SK-N-SH (cell line): ENCODE measurements around the gene PAOX. TPM values are rescaled to one million over a fixed set of nuclear protein-coding genes. Genes with fewer than 3 reads are reported as not detected.

Experiments used
- CTCF ChIA-PET: fragments of 300-600, 350-600 bp; formaldehyde crosslinking; extraction: SDS; loops from one replicate; lab custom pipeline; 2021; lab: Yijun Ruan, JAX
- POLR2A ChIA-PET: fragments of 350-600 bp; sonication (Branson Sonifier 250); formaldehyde crosslinking; extraction: SDS; loops from one replicate; lab custom pipeline; 2020; ENCODE audit warnings: antibody characterized with exemption, inconsistent platforms; lab: Yijun Ruan, JAX
- DNase-seq: peaks from one replicate; pipeline ENCODE4 v3.0.0; 2012
- H2AFZ ChIP-seq: fragments of 200-600 bp; sonication (generic); 2 replicates; pipeline ENCODE4 v1.8.1; 2016; ENCODE audit warnings: antibody characterized with exemption, mild to moderate bottlenecking, low read depth
- H3F3A ChIP-seq: fragments of 200-600 bp; sonication (generic); replicated peaks from 2 replicates; pipeline ENCODE3; 2016; ENCODE audit warnings: antibody characterized with exemption, mild to moderate bottlenecking; ENCODE audit not compliant: insufficient read depth
- H3K27ac ChIP-seq, 2 experiments: fragments of 200-500 bp in 1 of 2; fragments of 200-600 bp in 1 of 2; sonication (Bioruptor generic) in 1 of 2; sonication (generic), shearing (Covaris generic) in 1 of 2; 2 replicates each; pipeline versions ENCODE4 v1.5.1 to v1.6.1; 2014 to 2016; ENCODE audit warnings: low read depth in 2 of 2, inconsistent platforms in 1 of 2, low read length in 1 of 2, mild to moderate bottlenecking in 1 of 2, mixed read lengths in 1 of 2
- H3K27me3 ChIP-seq: fragments of 200-600 bp; sonication (generic), shearing (Covaris generic); 2 replicates; pipeline ENCODE4 v1.6.1; 2016; ENCODE audit warnings: mixed run types; ENCODE audit not compliant: insufficient read depth
- H3K36me3 ChIP-seq, 2 experiments: fragments of 200-500 bp in 1 of 2; fragments of 200-600 bp in 1 of 2; sonication (Bioruptor generic) in 1 of 2; sonication (generic) in 1 of 2; replicated peaks in 1 of 2; 2 replicates each; pipeline versions ENCODE3 to v1.5.1; 2014 to 2016; ENCODE audit warnings: low read length in 1 of 2, mild to moderate bottlenecking in 1 of 2; ENCODE audit not compliant: insufficient read depth in 2 of 2, control insufficient read depth in 1 of 2
- H3K4me1 ChIP-seq, 2 experiments: fragments of 200-500 bp in 1 of 2; fragments of 200-600 bp in 1 of 2; sonication (Bioruptor generic) in 1 of 2; sonication (generic), shearing (Covaris generic) in 1 of 2; 2 replicates each; pipeline versions ENCODE4 v1.5.1 to v1.6.1; 2014 to 2016; ENCODE audit warnings: low read depth in 1 of 2, low read length in 1 of 2, mixed run types in 1 of 2; ENCODE audit not compliant: insufficient read depth in 2 of 2, control insufficient read depth in 1 of 2
- H3K4me2 ChIP-seq: fragments of 200-600 bp; sonication (generic), shearing (Covaris generic); 2 replicates; pipeline ENCODE4 v1.6.1; 2017; ENCODE audit warnings: mixed run types
- H3K4me3 ChIP-seq, 2 experiments: fragments of 200-500 bp in 1 of 2; fragments of 200-600 bp in 1 of 2; sonication (Bioruptor generic) in 1 of 2; sonication (generic), shearing (Covaris generic) in 1 of 2; 2 replicates each; pipeline versions ENCODE4 v1.5.1 to v1.8.1; 2014 to 2016; ENCODE audit warnings: low read depth in 2 of 2, inconsistent platforms in 1 of 2, low read length in 1 of 2, mild to moderate bottlenecking in 1 of 2, mixed read lengths in 1 of 2, moderate library complexity in 1 of 2
- H3K79me2 ChIP-seq: fragments of 200-600 bp; sonication (generic); 2 replicates; pipeline ENCODE4 v1.8.1; 2017; ENCODE audit warnings: mild to moderate bottlenecking; ENCODE audit not compliant: insufficient read depth
- H3K9ac ChIP-seq: fragments of 200-600 bp; sonication (generic); 2 replicates; pipeline ENCODE4 v1.6.1; 2017; ENCODE audit warnings: mixed run types
- H3K9me2 ChIP-seq: fragments of 200-600 bp; sonication (generic); 2 replicates; pipeline ENCODE4 v1.6.1; 2017; ENCODE audit warnings: mixed run types
- H3K9me3 ChIP-seq: fragments of 200-600 bp; sonication (generic); 2 replicates; pipeline ENCODE4 v1.6.1; 2017; ENCODE audit warnings: mixed run types, mild to moderate bottlenecking, moderate library complexity
- H4K20me1 ChIP-seq: fragments of 200-600 bp; sonication (generic); 2 replicates; pipeline ENCODE4 v1.6.1; 2017; ENCODE audit warnings: mild to moderate bottlenecking, mixed run types; ENCODE audit not compliant: insufficient read depth
- CHD2 ChIP-seq: fragments of 150-350 bp; IDR thresholded peaks from 2 replicates; pipeline ENCODE4 v1.6.1; 2018; ENCODE audit warnings: low read length; ENCODE audit not compliant: partially characterized antibody
- EZH2phosphoT487 ChIP-seq: fragments of 200-600 bp; sonication (generic); IDR thresholded peaks from 2 replicates; pipeline ENCODE4 v1.6.1; 2017; ENCODE audit warnings: low read depth, mixed run types, mild to moderate bottlenecking, antibody characterized with exemption, moderate library complexity, borderline replicate concordance
- FOXJ3 ChIP-seq: sonication (generic); formaldehyde crosslinking; IDR thresholded peaks from 2 replicates; pipeline ENCODE4 v1.5.1; 2020; ENCODE audit warnings: mild to moderate bottlenecking, missing genetic modification reagents
- GABPA ChIP-seq: IDR thresholded peaks from 2 replicates; pipeline ENCODE4 v1.4.0; 2012; ENCODE audit warnings: low read depth, mild to moderate bottlenecking
- GATA2 ChIP-seq: sonication (generic); formaldehyde crosslinking; IDR thresholded peaks from 2 replicates; pipeline ENCODE4 v1.5.0; 2020; ENCODE audit warnings: mild to moderate bottlenecking, missing genetic modification reagents
- IRF3 ChIP-seq: fragments of 150-350 bp; IDR thresholded peaks from 2 replicates; pipeline ENCODE4 v1.6.1; 2016; ENCODE audit warnings: mild to moderate bottlenecking, low read depth, low read length
- JUND ChIP-seq: IDR thresholded peaks from 2 replicates; pipeline ENCODE4 v1.4.0; 2012
- MXI1 ChIP-seq: IDR thresholded peaks from 2 replicates; pipeline ENCODE4 v1.6.1; 2012; ENCODE audit warnings: mild to moderate bottlenecking, low read depth, low read length, improper control_type of control experiment
- NRF1 ChIP-seq: IDR thresholded peaks from 2 replicates; pipeline ENCODE4 v1.6.1; 2012; ENCODE audit warnings: low read depth, mild to moderate bottlenecking, low read length
- POLR2AphosphoS5 ChIP-seq: IDR thresholded peaks from 2 replicates; pipeline ENCODE4 v1.6.1; 2012; ENCODE audit warnings: low read depth, low read length
- RAD21 ChIP-seq: IDR thresholded peaks from 2 replicates; pipeline ENCODE4 v1.6.1; 2012; ENCODE audit warnings: mild to moderate bottlenecking, low read length
- RCOR1 ChIP-seq: fragments of 150-350 bp; IDR thresholded peaks from 2 replicates; pipeline ENCODE4 v1.6.1; 2017; ENCODE audit warnings: antibody characterized with exemption, low read length
- RFX5 ChIP-seq: IDR thresholded peaks from 2 replicates; pipeline ENCODE4 v1.6.1; 2012; ENCODE audit warnings: mild to moderate bottlenecking, improper control_type of control experiment, low read length
- TAF1 ChIP-seq: IDR thresholded peaks from 2 replicates; pipeline ENCODE4 v1.6.1; 2012; ENCODE audit warnings: low read depth, mild to moderate bottlenecking, low read length, moderate library complexity, borderline replicate concordance
- TCF12 ChIP-seq: IDR thresholded peaks from 2 replicates; pipeline ENCODE4 v1.4.0; 2012
- USF1 ChIP-seq: IDR thresholded peaks from 2 replicates; pipeline ENCODE4 v1.4.0; 2012; ENCODE audit warnings: low read depth, borderline replicate concordance
- WGBS: methylation state at CpG from one replicate; pipeline ENCODE4 v1.1.6; 2017; ENCODE audit warnings: low lambda C conversion rate; 5-methylcytosine and 5-hydroxymethylcytosine counted together
- polyA plus RNA-seq, 3 experiments: library from polyadenylated mRNA; depleted of rRNA; stranded (reverse); fragments of >200 nt; gene quantifications; 2 replicates each; pipeline ENCODE4 v1.2.3, GENCODE V29; 2012
- TF ChIP-seq, protein P1 (sequence below): IDR thresholded peaks from 2 replicates; pipeline ENCODE4 v1.6.1; 2012; ENCODE audit warnings: mild to moderate bottlenecking, low read depth, low read length, moderate library complexity

Gene PAOX
- polyA plus RNA-seq, 1 of the 3 experiments (the other 2 are of a cell fraction) = 6.2 TPM

GRCh38 chr10:133355991-133356390, 23.1 kb upstream of the PAOX start:
- no peaks in the 10 kb centered on the region for H4K20me1 ChIP-seq
- H3K9ac ChIP-seq = no peak overlapping the region
- H3K9me3 ChIP-seq = no peaks in the 10 kb centered on the region
- H3K4me3 ChIP-seq = no peak overlapping the region
- DNase-seq = no peak
- H3K4me1 ChIP-seq = peaks cover 0 to 36% of the 10 kb centered on the region in 2 experiments; a peak in 1 of 4 replicates
- H3K9me2 ChIP-seq = no peaks in the 10 kb centered on the region
- no peaks in the 10 kb centered on the region for H3K79me2 ChIP-seq
- no peak overlapping the region for H3K4me2 ChIP-seq
- H3K27ac ChIP-seq = no peak overlapping the region
- TF ChIP-seq RFX5 (no peak), RCOR1 (no peak), CHD2 (no peak), FOXJ3 (CRISPR knock-in tag) (no peak), TAF1 (no peak), JUND (no peak), TCF12 (no peak), POLR2AphosphoS5 (no peak), RAD21 (no peak), NRF1 (no peak)
- TF ChIP-seq, protein P1, sequence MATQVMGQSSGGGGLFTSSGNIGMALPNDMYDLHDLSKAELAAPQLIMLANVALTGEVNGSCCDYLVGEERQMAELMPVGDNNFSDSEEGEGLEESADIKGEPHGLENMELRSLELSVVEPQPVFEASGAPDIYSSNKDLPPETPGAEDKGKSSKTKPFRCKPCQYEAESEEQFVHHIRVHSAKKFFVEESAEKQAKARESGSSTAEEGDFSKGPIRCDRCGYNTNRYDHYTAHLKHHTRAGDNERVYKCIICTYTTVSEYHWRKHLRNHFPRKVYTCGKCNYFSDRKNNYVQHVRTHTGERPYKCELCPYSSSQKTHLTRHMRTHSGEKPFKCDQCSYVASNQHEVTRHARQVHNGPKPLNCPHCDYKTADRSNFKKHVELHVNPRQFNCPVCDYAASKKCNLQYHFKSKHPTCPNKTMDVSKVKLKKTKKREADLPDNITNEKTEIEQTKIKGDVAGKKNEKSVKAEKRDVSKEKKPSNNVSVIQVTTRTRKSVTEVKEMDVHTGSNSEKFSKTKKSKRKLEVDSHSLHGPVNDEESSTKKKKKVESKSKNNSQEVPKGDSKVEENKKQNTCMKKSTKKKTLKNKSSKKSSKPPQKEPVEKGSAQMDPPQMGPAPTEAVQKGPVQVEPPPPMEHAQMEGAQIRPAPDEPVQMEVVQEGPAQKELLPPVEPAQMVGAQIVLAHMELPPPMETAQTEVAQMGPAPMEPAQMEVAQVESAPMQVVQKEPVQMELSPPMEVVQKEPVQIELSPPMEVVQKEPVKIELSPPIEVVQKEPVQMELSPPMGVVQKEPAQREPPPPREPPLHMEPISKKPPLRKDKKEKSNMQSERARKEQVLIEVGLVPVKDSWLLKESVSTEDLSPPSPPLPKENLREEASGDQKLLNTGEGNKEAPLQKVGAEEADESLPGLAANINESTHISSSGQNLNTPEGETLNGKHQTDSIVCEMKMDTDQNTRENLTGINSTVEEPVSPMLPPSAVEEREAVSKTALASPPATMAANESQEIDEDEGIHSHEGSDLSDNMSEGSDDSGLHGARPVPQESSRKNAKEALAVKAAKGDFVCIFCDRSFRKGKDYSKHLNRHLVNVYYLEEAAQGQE = no peak
- ChIA-PET CTCF (interaction anchor here (0.9 to 9.1 kb wide), 2 partner anchors 9 to 27 kb away, joined by 4 to 73 read pairs; partner anchors contain the start of gene PRAP1), POLR2A (no interaction called here)
- WGBS = 100% methylated on average over 1 of the region's 3 CpGs
- no peaks in the 10 kb centered on the region for H3F3A ChIP-seq
- H3K27me3 ChIP-seq = no peaks in the 10 kb centered on the region
- H2AFZ ChIP-seq = no peak overlapping the region
- H3K36me3 ChIP-seq = peaks cover 0 to 3% of the 10 kb centered on the region in 2 experiments

GRCh38 chr10:133356549-133357284, 22.3 kb upstream of the PAOX start:
- H3K4me1 ChIP-seq = peaks cover 0 to 36% of the 10 kb centered on the region in 2 experiments; a peak in 1 of 4 replicates
- H3K9ac ChIP-seq = peak overlapping the region; percentile 63
- no peaks in the 10 kb centered on the region for H3K79me2 ChIP-seq
- DNase-seq = no peak
- no peaks in the 10 kb centered on the region for H3K9me3 ChIP-seq
- ChIA-PET CTCF (interaction anchor here (1.2 to 9.1 kb wide), 2 partner anchors 20 to 28 kb away, joined by 3 to 73 read pairs; partner anchors contain the start of gene CALY), POLR2A (interaction anchor here (1.0 kb wide), 1 partner anchor 34 kb away, joined by 3 read pairs; no protein-coding TSS in a partner anchor)
- no peaks in the 10 kb centered on the region for H3K9me2 ChIP-seq
- 63% methylated on average over 14 of the region's 27 CpGs for WGBS
- H3F3A ChIP-seq = no peaks in the 10 kb centered on the region
- H3K27ac ChIP-seq = no peak overlapping the region; a peak in 1 of 4 replicates
- peak overlapping the region; percentile 63; the same call in 1 of the 2 replicates for H2AFZ ChIP-seq
- H4K20me1 ChIP-seq = no peaks in the 10 kb centered on the region
- H3K4me3 ChIP-seq = peak overlapping the region; percentile 58 to 59
- H3K27me3 ChIP-seq = no peaks in the 10 kb centered on the region
- H3K36me3 ChIP-seq = peaks cover under 1 to 3% of the 10 kb centered on the region in 2 experiments
- peak overlapping the region; percentile 76 for H3K4me2 ChIP-seq
- no peak for TF ChIP-seq USF1
- no peak for TF ChIP-seq MXI1
- no peak for TF ChIP-seq FOXJ3 (CRISPR knock-in tag)
- no peak for TF ChIP-seq GABPA
- no peak for TF ChIP-seq IRF3
- TF ChIP-seq EZH2phosphoT487 = no peak
- TF ChIP-seq, protein P1 = no peak
- TF ChIP-seq GATA2 = no peak
